PC-9 (cell line): ENCODE measurements around the gene HSPA5. TPM values are rescaled to one million over a fixed set of nuclear protein-coding genes. Genes with fewer than 3 reads are reported as not detected.
A peak's percentile ranks its signal among the peaks of the same experiment; 100 is the strongest.

ENCODE experiments used
- BruUV-seq: library from RNA; stranded (reverse); fragments of 400-500 nt; replicated peaks from 2 replicates; lab custom pipeline; 2021; lab: Mats Ljungman, UMichigan
- CTCF ChIA-PET: fragments of 300-600 bp; sonication (Branson Sonifier 250); formaldehyde crosslinking; loops from one replicate; lab custom pipeline; 2022; ENCODE audit warnings: antibody characterized with exemption; lab: Charles Lee
- POLR2A ChIA-PET: fragments of 300-600 bp; sonication (Branson Sonifier 250); formaldehyde crosslinking; loops from one replicate; lab custom pipeline; 2022; ENCODE audit warnings: antibody characterized with exemption; ENCODE audit not compliant: unreplicated experiment; lab: Charles Lee
- DNase-seq, 2 experiments: peaks; one replicate each; pipeline versions ENCODE4 v3.0.0 to v3.0.0-alpha.2; 2015 to 2022; ENCODE audit warnings: mixed read lengths in 1 of 2
- H2AFZ ChIP-seq: fragments of 200-600 bp; sonication (generic); 2 replicates; pipeline ENCODE4 v1.8.1; 2017; ENCODE audit warnings: antibody characterized with exemption
- H3F3A ChIP-seq: fragments of 200-600 bp; sonication (generic); 2 replicates; pipeline ENCODE4 v1.8.1; 2017; ENCODE audit warnings: antibody characterized with exemption, mild to moderate bottlenecking, low read depth; ENCODE audit not compliant: insufficient read depth
- H3K27ac ChIP-seq: fragments of 200-600 bp; sonication (generic); 2 replicates; pipeline ENCODE4 v1.6.1; 2016; ENCODE audit warnings: mixed run types
- H3K27me3 ChIP-seq: fragments of 200-600 bp; sonication (generic); 2 replicates; pipeline ENCODE4 v1.6.1; 2016; ENCODE audit warnings: low read depth, mixed run types; ENCODE audit not compliant: insufficient read depth
- H3K36me3 ChIP-seq: fragments of 200-600 bp; sonication (generic); 2 replicates; pipeline ENCODE4 v1.6.1; 2016; ENCODE audit warnings: low read depth, mixed run types
- H3K4me1 ChIP-seq: fragments of 200-600 bp; sonication (generic); replicated peaks from 2 replicates; pipeline ENCODE4 v1.6.1; 2016; ENCODE audit warnings: mixed run types; ENCODE audit not compliant: insufficient read depth
- H3K4me2 ChIP-seq: fragments of 200-600 bp; sonication (generic); 2 replicates; pipeline ENCODE4 v1.6.1; 2017; ENCODE audit warnings: mixed run types
- H3K4me3 ChIP-seq: fragments of 200-600 bp; sonication (generic); 2 replicates; pipeline ENCODE4 v1.6.1; 2016; ENCODE audit warnings: mixed run types
- H3K79me2 ChIP-seq: fragments of 200-600 bp; sonication (generic); 2 replicates; pipeline ENCODE4 v1.6.1; 2017; ENCODE audit warnings: low read depth, mixed run types
- H3K9me2 ChIP-seq: fragments of 200-600 bp; sonication (generic); 2 replicates; pipeline ENCODE4 v1.8.1; 2017; ENCODE audit warnings: mild to moderate bottlenecking; ENCODE audit not compliant: insufficient read depth
- H3K9me3 ChIP-seq: fragments of 200-600 bp; sonication (generic); 2 replicates; pipeline ENCODE4 v1.8.1; 2016; ENCODE audit warnings: low read depth; ENCODE audit not compliant: insufficient read depth
- H4K20me1 ChIP-seq: fragments of 200-600 bp; sonication (generic); 2 replicates; pipeline ENCODE4 v1.8.1; 2017; ENCODE audit not compliant: insufficient read depth
- EZH2 ChIP-seq: fragments of 200-600 bp; sonication (generic); IDR thresholded peaks from 2 replicates; pipeline ENCODE4 v1.8.0; 2017; ENCODE audit warnings: antibody characterized with exemption, low read depth
- intact Hi-C: fragments of 100-400 bp; cut with micrococcal nuclease; formaldehyde crosslinking; loops from one replicate; pipeline ENCODE4 v1.10.0; 2022; ENCODE audit not compliant: unreplicated experiment
- total RNA-seq: library from RNA; stranded (reverse); gene quantifications from 2 replicates; pipeline ENCODE4 v1.2.3, GENCODE V29; 2021
- TF ChIP-seq, protein P1 (sequence below): fragments of 200-600 bp; sonication (generic); conservative IDR thresholded peaks from 2 replicates; pipeline ENCODE4 v1.6.1; 2017; ENCODE audit warnings: mixed run types, antibody characterized with exemption, mild to moderate bottlenecking, moderate library complexity

Gene HSPA5
- total RNA-seq, 1 experiment from 2014 or later: 235 TPM

DNA sequence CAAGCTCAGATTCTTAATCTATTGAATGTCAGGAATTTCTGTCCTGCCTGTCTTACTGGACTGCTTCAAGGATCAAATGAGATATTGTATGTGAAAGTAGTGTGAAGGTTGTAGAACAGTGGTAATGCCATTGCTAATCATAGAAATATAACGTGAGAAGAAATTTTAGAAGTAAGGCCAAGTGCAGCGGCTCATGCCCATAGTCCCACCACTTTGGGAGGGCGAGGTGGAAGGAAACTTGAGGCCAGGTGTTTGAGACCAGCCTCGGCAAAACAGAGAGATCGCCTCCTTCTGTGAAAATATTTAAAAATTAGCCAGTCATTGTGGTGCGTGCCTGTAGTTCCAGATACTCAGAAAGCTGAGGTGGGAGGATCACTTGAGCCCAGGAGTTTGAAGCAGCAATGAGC lies 5.1 kb upstream of the HSPA5 start:
- Histone ChIP-seq H3K4me2 (no peak overlapping the region), H3K36me3 (no peaks in the 10 kb centered on the region), H2AFZ (no peak overlapping the region), H3K27me3 (no peaks in the 10 kb centered on the region), H3K4me1 (peaks cover 21% of the 10 kb centered on the region), H3F3A (peaks cover 23% of the 10 kb centered on the region), H3K9me2 (no peaks in the 10 kb centered on the region), H4K20me1 (no peaks in the 10 kb centered on the region), H3K4me3 (no peak overlapping the region), H3K79me2 (peaks cover 11% of the 10 kb centered on the region), H3K27ac (no peak overlapping the region), H3K9me3 (no peaks in the 10 kb centered on the region)
- no TSS peak for BruUV-seq
- ChIA-PET POLR2A (no interaction called here), CTCF (no interaction called here)
- no peak for DNase-seq
- intact Hi-C loops: no loop called here
- no peak for TF ChIP-seq EZH2
- TF ChIP-seq, protein P1, sequence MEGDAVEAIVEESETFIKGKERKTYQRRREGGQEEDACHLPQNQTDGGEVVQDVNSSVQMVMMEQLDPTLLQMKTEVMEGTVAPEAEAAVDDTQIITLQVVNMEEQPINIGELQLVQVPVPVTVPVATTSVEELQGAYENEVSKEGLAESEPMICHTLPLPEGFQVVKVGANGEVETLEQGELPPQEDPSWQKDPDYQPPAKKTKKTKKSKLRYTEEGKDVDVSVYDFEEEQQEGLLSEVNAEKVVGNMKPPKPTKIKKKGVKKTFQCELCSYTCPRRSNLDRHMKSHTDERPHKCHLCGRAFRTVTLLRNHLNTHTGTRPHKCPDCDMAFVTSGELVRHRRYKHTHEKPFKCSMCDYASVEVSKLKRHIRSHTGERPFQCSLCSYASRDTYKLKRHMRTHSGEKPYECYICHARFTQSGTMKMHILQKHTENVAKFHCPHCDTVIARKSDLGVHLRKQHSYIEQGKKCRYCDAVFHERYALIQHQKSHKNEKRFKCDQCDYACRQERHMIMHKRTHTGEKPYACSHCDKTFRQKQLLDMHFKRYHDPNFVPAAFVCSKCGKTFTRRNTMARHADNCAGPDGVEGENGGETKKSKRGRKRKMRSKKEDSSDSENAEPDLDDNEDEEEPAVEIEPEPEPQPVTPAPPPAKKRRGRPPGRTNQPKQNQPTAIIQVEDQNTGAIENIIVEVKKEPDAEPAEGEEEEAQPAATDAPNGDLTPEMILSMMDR: no peak

DNA sequence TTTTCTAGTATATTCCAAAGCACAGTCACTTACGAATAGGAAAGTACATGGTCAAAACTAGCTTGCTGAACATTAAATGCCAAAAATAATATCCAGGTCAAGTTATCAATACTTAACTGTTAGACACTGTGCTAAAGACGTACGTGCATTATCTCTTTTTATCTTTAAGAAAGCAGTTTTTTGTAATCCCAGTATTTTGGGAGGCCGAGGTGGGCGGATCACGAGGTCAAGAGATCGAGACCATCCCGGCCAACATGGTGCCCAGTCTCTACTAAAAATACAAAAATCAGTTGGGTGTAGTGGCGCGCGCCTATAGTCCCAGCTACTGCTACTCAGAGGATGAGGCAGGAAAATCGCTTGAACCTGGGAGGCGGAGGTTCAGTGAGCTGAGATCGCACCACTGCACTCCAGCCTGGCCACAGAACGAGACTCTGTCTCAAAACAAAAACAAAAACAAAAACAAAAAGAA lies 2.7 kb upstream of the HSPA5 start:
- POLR2A ChIA-PET: interaction anchor here (0.5 kb wide), 1 partner anchor 44 kb away, joined by 4 read pairs; no protein-coding TSS in a partner anchor
- BruUV-seq: no TSS peak
- Histone ChIP-seq H3K4me2 (peak overlapping the region; percentile 43), H3K9me2 (no peaks in the 10 kb centered on the region), H3K36me3 (peaks cover 17% of the 10 kb centered on the region), H3K27me3 (no peaks in the 10 kb centered on the region), H3K4me3 (no peak overlapping the region), H2AFZ (no peak overlapping the region), H3K9me3 (no peaks in the 10 kb centered on the region), H3K4me1 (peaks cover 29% of the 10 kb centered on the region), H3K79me2 (peaks cover 33% of the 10 kb centered on the region), H3K27ac (peak overlapping the region; percentile 95), H4K20me1 (peaks cover 21% of the 10 kb centered on the region), H3F3A (peaks cover 35% of the 10 kb centered on the region)
- no peak for TF ChIP-seq EZH2
- TF ChIP-seq, protein P1: no peak
- intact Hi-C loops: no loop called here
- no peak for DNase-seq
- CTCF ChIA-PET: interaction anchor here (0.6 kb wide), 1 partner anchor 25 kb away, joined by 4 read pairs; no protein-coding TSS in a partner anchor

DNA sequence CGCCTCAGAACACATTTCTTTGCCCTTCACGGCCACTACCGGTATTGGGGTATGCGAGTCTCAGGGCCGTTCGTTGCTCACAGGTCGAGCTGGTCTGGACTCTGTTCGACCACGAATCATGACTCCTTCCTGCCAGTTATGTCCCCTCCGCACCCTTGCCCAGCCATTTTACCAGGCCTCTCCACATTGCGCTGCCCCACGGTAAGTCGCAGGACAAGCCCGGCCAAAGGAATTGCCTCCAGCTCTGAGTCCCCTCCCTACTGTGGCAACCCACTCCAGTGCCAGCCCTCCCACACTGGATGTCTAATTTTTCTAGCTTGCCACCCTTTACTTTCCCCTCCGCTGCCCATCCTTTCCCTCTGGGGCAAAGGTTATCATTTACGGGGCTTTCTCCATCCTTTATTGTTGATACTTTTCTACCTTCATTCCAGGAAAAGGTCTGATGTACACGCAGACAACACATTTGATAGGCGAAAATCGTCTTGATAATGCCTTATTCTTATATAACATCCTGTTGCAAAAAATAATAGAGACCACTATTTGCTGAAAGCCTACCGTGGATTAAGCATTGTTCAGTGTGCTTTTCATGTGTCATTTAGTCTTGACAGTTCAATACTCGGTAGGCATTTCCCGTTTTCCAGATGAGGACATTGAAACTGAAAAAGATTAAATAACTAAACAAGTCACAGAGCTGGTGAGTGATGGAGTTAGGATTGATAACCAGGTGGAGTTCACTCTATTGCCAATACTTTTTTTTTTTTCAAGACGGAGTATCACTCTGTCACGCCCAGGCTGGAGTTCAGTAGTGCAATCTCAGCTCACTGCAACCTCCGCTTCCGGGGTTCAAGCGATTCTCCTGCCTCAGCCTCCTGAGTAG lies 958 bp upstream of the HSPA5 start:
- peak overlapping the region; percentile 89 for H3K4me3 ChIP-seq
- TSS peak; percentile 94 for BruUV-seq
- H3K36me3 ChIP-seq: peaks cover 34% of the 10 kb centered on the region
- CTCF ChIA-PET: interaction anchor here (0.7 to 1.3 kb wide), 3 partner anchors 14 to 471 kb away, joined by 3 to 4 read pairs (median 4); partner anchors contain the start of gene NR6A1
- POLR2A ChIA-PET: interaction anchor here (0.6 to 1.3 kb wide), 13 partner anchors 16 to 1118 kb away, joined by 3 to 17 read pairs (median 5); partner anchors contain the start of genes GAPVD1 and PPP6C
- intact Hi-C loops: loop anchor here (1.0 kb wide), 4 partner anchors 19 to 99 kb away; partner anchors contain the start of genes GAPVD1, RABEPK and SCAI
- H3F3A ChIP-seq: peaks cover 52% of the 10 kb centered on the region
- no peaks in the 10 kb centered on the region for H3K9me2 ChIP-seq
- no peak overlapping the region for H2AFZ ChIP-seq
- peaks cover 51% of the 10 kb centered on the region for H3K79me2 ChIP-seq
- H3K27me3 ChIP-seq: no peaks in the 10 kb centered on the region
- H3K4me1 ChIP-seq: peaks cover 45% of the 10 kb centered on the region
- peaks cover 39% of the 10 kb centered on the region for H4K20me1 ChIP-seq
- TF ChIP-seq, protein P1: no peak
- TF ChIP-seq EZH2: no peak
- peak overlapping the region; percentile 95 for H3K27ac ChIP-seq
- H3K4me2 ChIP-seq: peak overlapping the region; percentile 85
- H3K9me3 ChIP-seq: no peaks in the 10 kb centered on the region
- DNase-seq: peak in 1 of 2 experiments; percentile 37
